Mesenchymal stem cell (in vitro differentiated cells and primary cell): Measurements from ENCODE around the gene KIAA1671.

ENCODE experiments used
- DNase-seq: peaks from one replicate; pipeline ENCODE4 v3.0.0-alpha.2; 2013
- H2AFZ ChIP-seq: one replicate; pipeline ENCODE4 v1.6.1; 2013; ENCODE audit warnings: low read depth, mild to moderate bottlenecking, control low read depth, inconsistent platforms, low read length, moderate library complexity
- H2AK5ac ChIP-seq: 2 replicates; pipeline ENCODE4 v1.6.1; 2013; ENCODE audit warnings: low read length, moderate library complexity, mild to moderate bottlenecking, inconsistent platforms; ENCODE audit not compliant: severe bottlenecking
- H2BK120ac ChIP-seq: one replicate; pipeline ENCODE4 v1.6.1; 2013; ENCODE audit warnings: low read depth, mild to moderate bottlenecking, inconsistent platforms, low read length, moderate library complexity
- H2BK12ac ChIP-seq, 2 experiments: one replicate each; pipeline ENCODE4 v1.6.1; 2013; ENCODE audit warnings: inconsistent platforms in 2 of 2, low read length in 2 of 2, mild to moderate bottlenecking in 2 of 2, moderate library complexity in 2 of 2, control low read depth in 1 of 2
- H2BK15ac ChIP-seq: one replicate; pipeline ENCODE4 v1.6.1; 2013; ENCODE audit warnings: mild to moderate bottlenecking, low read depth, inconsistent platforms; ENCODE audit not compliant: poor library complexity, severe bottlenecking
- H2BK5ac ChIP-seq: 2 replicates; pipeline ENCODE4 v1.6.1; 2013; ENCODE audit warnings: low read depth, mild to moderate bottlenecking, low read length, control low read depth, inconsistent platforms; ENCODE audit not compliant: poor library complexity, severe bottlenecking
- H3K14ac ChIP-seq, 2 experiments: one replicate each; pipeline ENCODE4 v1.6.1; 2013; ENCODE audit warnings: inconsistent platforms in 2 of 2, low read length in 2 of 2, control low read depth in 1 of 2, mild to moderate bottlenecking in 1 of 2, moderate library complexity in 1 of 2
- H3K18ac ChIP-seq, 2 experiments: one replicate each; pipeline ENCODE4 v1.6.1; 2013; ENCODE audit warnings: inconsistent platforms in 2 of 2, low read length in 2 of 2, control low read depth in 1 of 2, low read depth in 1 of 2, mild to moderate bottlenecking in 1 of 2
- H3K23ac ChIP-seq, 2 experiments: one replicate each; pipeline ENCODE4 v1.6.1; 2013; ENCODE audit warnings: inconsistent platforms in 2 of 2, low read length in 2 of 2, mild to moderate bottlenecking in 2 of 2, moderate library complexity in 2 of 2, control low read depth in 1 of 2
- H3K27ac ChIP-seq: 2 replicates; pipeline ENCODE4 v1.5.1; 2013; ENCODE audit warnings: mild to moderate bottlenecking, moderate library complexity, low read length, control low read depth, inconsistent platforms; ENCODE audit not compliant: poor library complexity, severe bottlenecking
- H3K27me3 ChIP-seq, 2 experiments: 2 replicates each; pipeline versions ENCODE4 v1.6.1 to v1.7.0; 2013; ENCODE audit warnings: low read length in 2 of 2, mild to moderate bottlenecking in 2 of 2, moderate library complexity in 2 of 2, control low read depth in 1 of 2, inconsistent platforms in 1 of 2; ENCODE audit not compliant: control insufficient read depth in 1 of 2, insufficient read depth in 1 of 2
- H3K36me3 ChIP-seq, 2 experiments: 2 replicates each; pipeline versions ENCODE4 v1.6.1 to v1.7.0; 2013; ENCODE audit warnings: low read length in 2 of 2, control low read depth in 1 of 2, inconsistent platforms in 1 of 2, low read depth in 1 of 2, mild to moderate bottlenecking in 1 of 2; ENCODE audit not compliant: insufficient read depth in 2 of 2, control insufficient read depth in 1 of 2
- H3K4ac ChIP-seq, 2 experiments: one replicate each; pipeline ENCODE4 v1.6.1; 2013; ENCODE audit warnings: inconsistent platforms in 2 of 2, low read length in 2 of 2, mild to moderate bottlenecking in 2 of 2, moderate library complexity in 2 of 2, control low read depth in 1 of 2, low read depth in 1 of 2
- H3K4me1 ChIP-seq: 2 replicates; pipeline ENCODE4 v1.6.1; 2013; ENCODE audit warnings: low read depth, low read length, control low read depth; ENCODE audit not compliant: control insufficient read depth, insufficient read depth
- H3K4me2 ChIP-seq: 2 replicates; pipeline ENCODE4 v1.6.1; 2013; ENCODE audit warnings: low read length, mild to moderate bottlenecking, inconsistent platforms; ENCODE audit not compliant: poor library complexity, severe bottlenecking
- H3K4me3 ChIP-seq, 2 experiments: 2 replicates each; pipeline versions ENCODE4 v1.5.1 to v1.7.0; 2013; ENCODE audit warnings: low read length in 2 of 2, mild to moderate bottlenecking in 2 of 2, control low read depth in 1 of 2, low read depth in 1 of 2; ENCODE audit not compliant: insufficient read depth in 1 of 2
- H3K79me1 ChIP-seq: replicated peaks from 2 replicates; pipeline ENCODE4 v1.6.1; 2013; ENCODE audit warnings: mild to moderate bottlenecking, control low read depth, low read length, inconsistent platforms; ENCODE audit not compliant: poor library complexity, severe bottlenecking
- H3K9ac ChIP-seq: 2 replicates; pipeline ENCODE4 v1.7.0; 2013; ENCODE audit warnings: mild to moderate bottlenecking, low read length, moderate library complexity
- H3K9me3 ChIP-seq: 2 replicates; pipeline ENCODE4 v1.7.0; 2013; ENCODE audit warnings: mild to moderate bottlenecking, low read length; ENCODE audit not compliant: control insufficient read depth
- H4K8ac ChIP-seq: one replicate; pipeline ENCODE4 v1.6.1; 2013; ENCODE audit warnings: inconsistent platforms, mild to moderate bottlenecking, low read length, moderate library complexity
- H4K91ac ChIP-seq: one replicate; pipeline ENCODE4 v1.6.1; 2013; ENCODE audit warnings: mild to moderate bottlenecking, low read length, inconsistent platforms
- WGBS: methylation state at CpG from one replicate; pipeline ENCODE4 v1.1.7; 2013; ENCODE audit warnings: mixed read lengths; 5-methylcytosine and 5-hydroxymethylcytosine counted together

KIAA1671 gene

GRCh38 chr22:24953384-24954113 is 1.0 kb downstream of the KIAA1671 start:
- peak; percentile 32 for DNase-seq
- WGBS, result 5% methylated on average over 31 of the region's 47 CpGs
- H3K4me2 ChIP-seq, result peak overlapping the region; percentile 97

GRCh38 chr22:24954114-24954463 is 1.6 kb downstream of the KIAA1671 start:
- Histone ChIP-seq H2BK15ac (no peak overlapping the region), H3K4me2 (no peak overlapping the region), H3K4ac (no peak overlapping the region), H2AFZ (no peak overlapping the region), H3K9ac (peak overlapping the region; percentile 88), H3K27me3 (peaks cover 11 to 17% of the 10 kb centered on the region in 2 experiments), H2BK5ac (no peak overlapping the region), H2BK120ac (no peak overlapping the region), H3K23ac (no peak overlapping the region), H3K14ac (no peak overlapping the region), H3K9me3 (no peaks in the 10 kb centered on the region), H3K4me1 (peaks cover 17% of the 10 kb centered on the region), H3K4me3 (peak overlapping the region in 1 of 2 experiments; percentile 87), H3K36me3 (no peaks in the 10 kb centered on the region), H4K91ac (no peak overlapping the region), H2BK12ac (no peak overlapping the region), H3K18ac (no peak overlapping the region), H2AK5ac (no peak overlapping the region), H3K27ac (peak overlapping the region; percentile 26), H4K8ac (no peak overlapping the region), H3K79me1 (peaks cover 2% of the 10 kb centered on the region)
- DNase-seq, result peak; percentile 47
- WGBS, result 19% methylated on average over 4 of the region's 4 CpGs

More at GRCh38 chr22:24953384-24954113, 1.0 kb downstream of the KIAA1671 start:
- Histone ChIP-seq H3K14ac (peak overlapping the region in 1 of 2 experiments; percentile 80), H2BK120ac (peak overlapping the region; percentile 86), H3K27ac (no peak overlapping the region), H3K9me3 (no peaks in the 10 kb centered on the region), H3K18ac (peak overlapping the region; percentile 76 to 80), H3K9ac (peak overlapping the region; percentile 88), H4K91ac (peak overlapping the region; percentile 77), H2BK12ac (peak overlapping the region in 1 of 2 experiments; percentile 45), H2AFZ (peak overlapping the region; percentile 30), H3K27me3 (peaks cover 13 to 23% of the 10 kb centered on the region in 2 experiments), H3K4me1 (peaks cover 17% of the 10 kb centered on the region), H2AK5ac (no peak overlapping the region), H3K4me3 (peak overlapping the region; percentile 75 to 87), H3K36me3 (no peaks in the 10 kb centered on the region), H3K79me1 (peaks cover 2% of the 10 kb centered on the region), H3K4ac (peak overlapping the region; percentile 20 to 54), H2BK15ac (peak overlapping the region; percentile 75), H2BK5ac (no peak overlapping the region), H4K8ac (peak overlapping the region; percentile 77), H3K23ac (no peak overlapping the region)

- H3K4me2 ChIP-seq, result no peak overlapping the region
- no peak overlapping the region for H3K4me3 ChIP-seq
- peaks cover 17% of the 10 kb centered on the region for H3K4me1 ChIP-seq
- no peak overlapping the region for H3K18ac ChIP-seq
- H3K9me3 ChIP-seq, result no peaks in the 10 kb centered on the region
- no peak overlapping the region for H2BK12ac ChIP-seq
- H3K27ac ChIP-seq, result no peak overlapping the region
- no peak overlapping the region for H3K9ac ChIP-seq
- H2AK5ac ChIP-seq, result no peak overlapping the region
- no peak overlapping the region for H2AFZ ChIP-seq
- no peak overlapping the region for H2BK120ac ChIP-seq
- H3K36me3 ChIP-seq, result no peaks in the 10 kb centered on the region
- H3K4ac ChIP-seq, result no peak overlapping the region
- H3K27me3 ChIP-seq, result peaks cover 10 to 11% of the 10 kb centered on the region in 2 experiments
- H3K79me1 ChIP-seq, result peaks cover 2% of the 10 kb centered on the region
- no peak overlapping the region for H4K91ac ChIP-seq
- H2BK5ac ChIP-seq, result no peak overlapping the region
- no peak for DNase-seq
- H2BK15ac ChIP-seq, result no peak overlapping the region
- H3K23ac ChIP-seq, result no peak overlapping the region
- 96% methylated on average over 5 of the region's 8 CpGs for WGBS
- H3K14ac ChIP-seq, result no peak overlapping the region
- H4K8ac ChIP-seq, result no peak overlapping the region
Observed at GRCh38 chr22:24954856-24955255, 2.3 kb downstream of the KIAA1671 start.

GRCh38 chr22:24957043-24957442 is 4.5 kb downstream of the KIAA1671 start:
- Histone ChIP-seq H4K91ac (no peak overlapping the region), H2AFZ (no peak overlapping the region), H3K36me3 (no peaks in the 10 kb centered on the region), H2AK5ac (no peak overlapping the region), H3K9me3 (no peaks in the 10 kb centered on the region), H3K9ac (no peak overlapping the region), H3K14ac (no peak overlapping the region), H3K18ac (no peak overlapping the region), H3K27ac (no peak overlapping the region), H2BK12ac (no peak overlapping the region), H2BK15ac (no peak overlapping the region), H3K4ac (no peak overlapping the region), H2BK5ac (no peak overlapping the region), H3K79me1 (peaks cover 2% of the 10 kb centered on the region), H3K23ac (no peak overlapping the region), H3K4me3 (no peak overlapping the region), H3K4me2 (no peak overlapping the region), H3K4me1 (peaks cover 16% of the 10 kb centered on the region), H4K8ac (no peak overlapping the region), H2BK120ac (no peak overlapping the region), H3K27me3 (no peaks in the 10 kb centered on the region)
- no peak for DNase-seq
- WGBS, result 94% methylated on average over 2 of the region's 2 CpGs
